PC-3 (cell line): Measurements from ENCODE around the gene PTPRD.

Experiments used
- CTCF ChIP-seq: fragments of 300-600 bp; sonication (generic); conservative IDR thresholded peaks from 2 replicates; pipeline ENCODE4 v1.5.1; 2017; ENCODE audit warnings: antibody characterized with exemption, low read depth, mild to moderate bottlenecking, low read length
- EZH2 ChIP-seq: fragments of 300-600 bp; sonication (generic); IDR thresholded peaks from one replicate; pipeline ENCODE4 v1.6.1; 2017; ENCODE audit warnings: antibody characterized with exemption, mild to moderate bottlenecking, low read length; ENCODE audit not compliant: unreplicated experiment
- EZH2phosphoT487 ChIP-seq: fragments of 300-600 bp; sonication (generic); IDR thresholded peaks from 2 replicates; pipeline ENCODE4 v1.6.1; 2018; ENCODE audit warnings: mild to moderate bottlenecking, antibody characterized with exemption, low read length, borderline replicate concordance

- TF ChIP-seq CTCF (no peak), EZH2phosphoT487 (no peak), EZH2 (no peak)
These were observed 1200.6 kb downstream of the PTPRD start for GRCh38 chr9:9412241-9412640.
